B cell (primary cell): ENCODE measurements around the gene NCAPG2. TPM values are rescaled to one million over a fixed set of nuclear protein-coding genes. Genes with fewer than 3 reads are reported as not detected.

Experiments
- ATAC-seq: fragments of 200-7000 bp; cut with Tn5 transposase; one replicate; pipeline ENCODE4 v1.10.0; 2021; ENCODE audit warnings: low read depth, mild to moderate bottlenecking, moderate number of reproducible peaks, moderate library complexity
- CTCF ChIA-PET: fragments of 350-600 bp; sonication (Branson Sonifier 250); formaldehyde crosslinking; loops from one replicate; lab custom pipeline; 2021; ENCODE audit warnings: antibody characterized with exemption, inconsistent platforms; lab: Charles Lee
- POLR2A ChIA-PET: fragments of 350-600 bp; sonication (Branson Sonifier 250); formaldehyde crosslinking; loops from one replicate; lab custom pipeline; 2021; ENCODE audit warnings: antibody characterized with exemption; lab: Charles Lee
- DNase-seq: peaks from one replicate; pipeline ENCODE4 v3.0.0; 2013
- H2AFZ ChIP-seq: 2 replicates; pipeline ENCODE4 v1.6.1; 2012; ENCODE audit warnings: mild to moderate bottlenecking, low read depth, low read length; ENCODE audit not compliant: insufficient read depth, poor library complexity, severe bottlenecking
- H3K27ac ChIP-seq, 2 donors: 1 replicate in 1 of 2; 2 replicates in 1 of 2; pipeline ENCODE4 v1.5.1; 2012 to 2013; ENCODE audit warnings: low read length in 2 of 2, mild to moderate bottlenecking in 2 of 2, moderate library complexity in 1 of 2
- H3K27me3 ChIP-seq, 4 experiments: fragments of 200-600 bp in 1 of 4; sonication (generic) in 1 of 4; replicated peaks in 1 of 4; 1 replicate in 2 of 4; 2 replicates in 2 of 4; pipeline versions ENCODE4 v1.6.1 to v1.7.0; 2013 to 2016; ENCODE audit warnings: low read length in 3 of 4, mild to moderate bottlenecking in 2 of 4, mixed read lengths in 1 of 4, moderate library complexity in 1 of 4; ENCODE audit not compliant: insufficient read depth in 4 of 4, control insufficient read depth in 3 of 4; ENCODE audit errors: control extremely low read depth in 1 of 4
- H3K36me3 ChIP-seq, 2 experiments: replicated peaks in 1 of 2; 1 replicate in 1 of 2; 2 replicates in 1 of 2; pipeline versions ENCODE4 v1.6.1 to v1.7.1; 2013; ENCODE audit warnings: low read length in 1 of 2; ENCODE audit not compliant: insufficient read depth in 2 of 2, control insufficient read depth in 1 of 2; ENCODE audit errors: control extremely low read depth in 1 of 2, extremely low read depth in 1 of 2
- H3K4me1 ChIP-seq, 2 donors: fragments of 200-600 bp in 1 of 2; sonication (generic) in 1 of 2; 1 replicate in 1 of 2; 2 replicates in 1 of 2; pipeline versions ENCODE4 v1.5.1 to v1.6.1; 2013 to 2017; ENCODE audit warnings: low read length in 2 of 2; ENCODE audit not compliant: control insufficient read depth in 2 of 2, insufficient read depth in 2 of 2
- H3K4me2 ChIP-seq: replicated peaks from 2 replicates; pipeline ENCODE3; 2012; ENCODE audit warnings: mild to moderate bottlenecking, low read depth, low read length; ENCODE audit not compliant: poor library complexity, severe bottlenecking
- H3K4me3 ChIP-seq, 5 experiments: fragments of 200-600 bp in 1 of 5; sonication (generic) in 1 of 5; 1 replicate in 3 of 5; 2 replicates in 2 of 5; pipeline versions ENCODE4 v1.5.1 to v1.7.0; 2011 to 2016; ENCODE audit warnings: low read length in 4 of 5, mild to moderate bottlenecking in 4 of 5, low read depth in 2 of 5, control low read depth in 1 of 5, moderate library complexity in 1 of 5; ENCODE audit not compliant: insufficient read depth in 1 of 5; ENCODE audit errors: control extremely low read depth in 1 of 5, extremely low read depth in 1 of 5
- H3K79me2 ChIP-seq: fragments of 200-600 bp; sonication (generic); one replicate; pipeline ENCODE4 v1.6.0; 2016; ENCODE audit warnings: low read length; ENCODE audit not compliant: control insufficient read depth, insufficient read depth
- H3K9ac ChIP-seq: fragments of 200-600 bp; sonication (generic); 2 replicates; pipeline ENCODE4 v1.6.1; 2017; ENCODE audit warnings: mild to moderate bottlenecking, low read length, moderate library complexity
- H3K9me3 ChIP-seq, 3 donors: one replicate each; pipeline versions ENCODE4 v1.6.1 to v1.7.1; 2013; ENCODE audit warnings: low read length in 2 of 3; ENCODE audit not compliant: control insufficient read depth in 2 of 3, insufficient read depth in 1 of 3; ENCODE audit errors: control extremely low read depth in 1 of 3
- H4K20me1 ChIP-seq: 2 replicates; pipeline ENCODE4 v1.6.0; 2012; ENCODE audit warnings: mild to moderate bottlenecking, low read length; ENCODE audit not compliant: insufficient read depth, control insufficient read depth, poor library complexity, severe bottlenecking
- H3K27ac Mint-ChIP-seq: one replicate; pipeline ENCODE4 v1.8.0; 2021; ENCODE audit warnings: mixed read lengths
- H3K27me3 Mint-ChIP-seq: one replicate; pipeline ENCODE4 v1.8.0; 2021; ENCODE audit warnings: mixed read lengths
- H3K4me1 Mint-ChIP-seq: one replicate; pipeline ENCODE4 v1.8.0; 2021; ENCODE audit warnings: mixed read lengths
- H3K4me3 Mint-ChIP-seq: one replicate; pipeline ENCODE4 v1.8.0; 2021; ENCODE audit warnings: mixed read lengths
- H3K9me3 Mint-ChIP-seq: one replicate; pipeline ENCODE4 v1.8.0; 2022; ENCODE audit warnings: mixed read lengths; ENCODE audit not compliant: insufficient read depth
- CTCF ChIP-seq: fragments of 200-600 bp; IDR thresholded peaks from one replicate; pipeline ENCODE4 v1.8.0; 2022; ENCODE audit warnings: antibody characterized with exemption, mild to moderate bottlenecking
- EZH2 ChIP-seq: IDR thresholded peaks from 2 replicates; pipeline ENCODE4 v1.6.1; 2012; ENCODE audit warnings: borderline replicate concordance, low read depth, mild to moderate bottlenecking, moderate library complexity, low read length; ENCODE audit not compliant: insufficient read depth, poor library complexity, severe bottlenecking
- WGBS: methylation state at CpG from one replicate; pipeline ENCODE4 v1.1.5; 2013; ENCODE audit warnings: missing lambda C conversion rate; ENCODE audit not compliant: insufficient coverage; 5-methylcytosine and 5-hydroxymethylcytosine counted together
- intact Hi-C: fragments of 100-400 bp; cut with micrococcal nuclease; formaldehyde crosslinking; loops from one replicate; pipeline ENCODE4 v1.10.0; 2022
- polyA plus RNA-seq: library from polyadenylated mRNA; depleted of rRNA; stranded (reverse); fragments of >200 nt; gene quantifications from 2 replicates; pipeline ENCODE4 v1.2.3, GENCODE V29; 2012
- total RNA-seq, 2 donors: library from RNA; stranded (reverse); fragments of 120-200 nt in 1 of 2; gene quantifications; 1 replicate in 1 of 2; 2 replicates in 1 of 2; pipeline versions ENCODE4 v1.2.3 to v1.2.4, GENCODE V29; 2013 to 2022

Gene NCAPG2
- total and polyA plus RNA-seq, 2 donors (not counting 1 experiment from before 2014, with no cell fraction given) = 2.9 to 9.8 TPM

GRCh38 chr7:158588878-158589442, 115.6 kb downstream of the NCAPG2 start:
- no peaks in the 10 kb centered on the region for H3K9me3 Mint-ChIP-seq
- no peak for DNase-seq
- Histone ChIP-seq H3K9ac (no peak overlapping the region), H3K4me2 (no peak overlapping the region), H2AFZ (no peak overlapping the region), H3K4me3 (no peak overlapping the region), H3K9me3 (peaks cover 0 to 28% (median 0%) of the 10 kb centered on the region in 3 donors), H4K20me1 (no peaks in the 10 kb centered on the region), H3K27me3 (peaks cover 0 to 38% (median 24%) of the 10 kb centered on the region in 4 experiments), H3K79me2 (no peaks in the 10 kb centered on the region), H3K4me1 (peaks cover 7 to 13% of the 10 kb centered on the region in 2 donors), H3K27ac (no peak overlapping the region), H3K36me3 (no peaks in the 10 kb centered on the region)
- H3K27ac Mint-ChIP-seq = no peak overlapping the region
- intact Hi-C loops = no loop called here
- TF ChIP-seq CTCF (no peak), EZH2 (no peak)
- H3K27me3 Mint-ChIP-seq = peaks cover 32% of the 10 kb centered on the region
- WGBS = 74% methylated on average over 6 of the region's 16 CpGs
- peaks cover 8% of the 10 kb centered on the region for H3K4me1 Mint-ChIP-seq
- peak overlapping the region; percentile 68 for H3K4me3 Mint-ChIP-seq
- CTCF ChIA-PET = no interaction called here
- POLR2A ChIA-PET = no interaction called here
- ATAC-seq = no peak

DNA sequence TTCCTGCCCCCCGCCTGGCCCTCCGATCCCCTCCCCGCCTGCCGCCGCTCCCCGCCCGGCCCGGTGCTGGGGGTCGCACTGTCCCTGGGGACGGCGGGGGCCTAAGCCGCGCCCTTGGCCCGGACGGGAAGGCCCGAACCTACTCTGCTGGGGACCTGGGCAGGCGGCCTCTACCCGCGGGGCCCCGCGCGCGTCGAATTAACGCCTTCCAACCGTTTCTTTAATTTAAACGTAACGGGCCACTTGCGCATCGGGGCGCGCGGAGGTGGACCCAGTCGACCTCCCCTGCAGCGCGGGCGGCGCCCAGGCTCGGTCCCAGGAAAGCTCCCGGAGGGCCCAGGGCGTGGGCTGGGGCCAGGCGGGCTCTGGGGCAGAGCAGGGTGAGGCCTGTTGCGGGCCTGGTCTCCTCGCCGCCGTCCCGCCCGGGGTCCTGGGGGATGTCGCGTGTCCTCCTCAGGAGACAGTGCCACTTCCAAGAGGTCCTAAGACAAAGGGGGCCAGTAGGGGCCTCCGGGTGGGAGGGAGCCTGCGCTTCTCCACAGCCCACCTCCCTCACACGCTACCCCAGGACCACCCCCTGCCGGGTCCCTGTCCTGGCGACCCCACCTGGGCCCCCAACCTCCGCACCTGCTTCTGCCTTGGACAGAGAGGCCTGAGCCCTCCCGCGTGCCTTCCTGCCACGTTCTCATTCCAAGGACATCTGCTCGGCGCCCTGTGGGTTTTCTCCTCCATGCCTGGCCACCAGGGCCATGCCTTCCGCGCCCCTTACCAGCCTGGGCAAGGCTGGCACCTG, 116.3 kb downstream of the NCAPG2 start:
- Histone ChIP-seq H3K27me3 (peaks cover 0 to 45% (median 27%) of the 10 kb centered on the region in 4 experiments), H3K27ac (no peak overlapping the region), H2AFZ (no peak overlapping the region), H3K4me3 (no peak overlapping the region), H3K79me2 (no peaks in the 10 kb centered on the region), H3K9ac (no peak overlapping the region), H4K20me1 (no peaks in the 10 kb centered on the region), H3K36me3 (no peaks in the 10 kb centered on the region), H3K9me3 (peaks cover 0 to 28% (median 0%) of the 10 kb centered on the region in 3 donors), H3K4me1 (peaks cover 7 to 13% of the 10 kb centered on the region in 2 donors), H3K4me2 (peak overlapping the region; percentile 54)
- no peak for TF ChIP-seq EZH2
- no peak for TF ChIP-seq CTCF
- Mint-ChIP-seq H3K4me1 (peaks cover 8% of the 10 kb centered on the region), H3K9me3 (no peaks in the 10 kb centered on the region), H3K27me3 (peaks cover 39% of the 10 kb centered on the region), H3K27ac (no peak overlapping the region), H3K4me3 (peak overlapping the region; percentile 68)
- 23% methylated on average over 63 of the region's 63 CpGs for WGBS
- no peak for ATAC-seq
- POLR2A ChIA-PET = no interaction called here
- intact Hi-C loops = no loop called here
- CTCF ChIA-PET = no interaction called here
- DNase-seq = no peak
